ENCODE measurements around the gene MCU. TPM values are rescaled to one million over a fixed set of nuclear protein-coding genes. Genes with fewer than 3 reads are reported as not detected.
A peak's percentile ranks its signal among the peaks of the same experiment; 100 is the strongest.

The MCU gene
- total RNA-seq, 1 donor from 2014 or later: 31.8 TPM

DNA sequence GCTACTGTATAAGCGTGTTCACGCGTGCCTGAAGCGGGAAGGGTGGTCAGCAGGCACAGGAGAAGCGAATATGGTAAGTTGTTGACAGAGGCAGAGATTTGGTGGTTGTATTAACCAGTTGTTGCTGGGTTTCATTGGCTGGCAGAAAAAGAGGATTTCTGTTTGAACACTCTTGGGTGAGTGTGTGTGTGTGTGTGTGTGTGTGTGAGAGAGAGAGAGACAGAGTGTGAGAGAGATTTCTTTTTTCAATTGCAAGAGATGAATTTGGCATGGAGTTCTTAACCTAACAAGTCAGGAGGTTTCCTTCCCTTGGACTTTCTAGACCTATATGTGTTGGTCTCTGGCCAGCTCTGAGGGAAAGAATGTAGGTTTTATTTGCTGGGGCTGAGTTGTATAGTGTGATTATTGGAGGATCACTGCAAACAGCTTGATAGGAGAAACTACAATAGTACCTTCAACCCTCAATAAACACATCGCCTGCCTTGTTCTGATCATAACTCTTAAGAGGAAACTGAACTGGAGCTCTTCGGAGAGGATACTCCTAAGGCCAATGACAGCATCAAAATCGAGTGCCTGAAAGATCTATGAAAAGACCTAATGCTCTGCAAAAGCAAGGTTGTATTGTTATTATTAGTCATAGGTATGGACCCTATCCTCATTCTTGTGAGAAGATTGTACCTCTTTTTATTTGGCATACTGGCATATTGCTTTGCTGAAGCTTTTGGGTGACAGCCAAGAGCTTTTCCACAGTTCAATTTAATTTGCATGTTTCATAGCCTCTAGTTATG, 1.2 kb downstream of the MCU start:
- H4K20me1 ChIP-seq (ENCODE audit: insufficient read depth, low read length): peaks cover 42% of the 10 kb centered on the region
- peak overlapping the region; percentile 90 for H3K9ac ChIP-seq (ENCODE audit: low read length)
- TF ChIP-seq, protein P1, sequence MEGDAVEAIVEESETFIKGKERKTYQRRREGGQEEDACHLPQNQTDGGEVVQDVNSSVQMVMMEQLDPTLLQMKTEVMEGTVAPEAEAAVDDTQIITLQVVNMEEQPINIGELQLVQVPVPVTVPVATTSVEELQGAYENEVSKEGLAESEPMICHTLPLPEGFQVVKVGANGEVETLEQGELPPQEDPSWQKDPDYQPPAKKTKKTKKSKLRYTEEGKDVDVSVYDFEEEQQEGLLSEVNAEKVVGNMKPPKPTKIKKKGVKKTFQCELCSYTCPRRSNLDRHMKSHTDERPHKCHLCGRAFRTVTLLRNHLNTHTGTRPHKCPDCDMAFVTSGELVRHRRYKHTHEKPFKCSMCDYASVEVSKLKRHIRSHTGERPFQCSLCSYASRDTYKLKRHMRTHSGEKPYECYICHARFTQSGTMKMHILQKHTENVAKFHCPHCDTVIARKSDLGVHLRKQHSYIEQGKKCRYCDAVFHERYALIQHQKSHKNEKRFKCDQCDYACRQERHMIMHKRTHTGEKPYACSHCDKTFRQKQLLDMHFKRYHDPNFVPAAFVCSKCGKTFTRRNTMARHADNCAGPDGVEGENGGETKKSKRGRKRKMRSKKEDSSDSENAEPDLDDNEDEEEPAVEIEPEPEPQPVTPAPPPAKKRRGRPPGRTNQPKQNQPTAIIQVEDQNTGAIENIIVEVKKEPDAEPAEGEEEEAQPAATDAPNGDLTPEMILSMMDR (IDR thresholded peaks at IDR 0.05; ENCODE audit: insufficient read depth, low read depth, low read length): no peak
- TF ChIP-seq EZH2 (IDR thresholded peaks at IDR 0.05; ENCODE audit: insufficient read depth, low read length): no peak
- no peaks in the 10 kb centered on the region for H3K36me3 Mint-ChIP-seq (ENCODE audit: low read depth, unreplicated experiment)
- H3K27me3 ChIP-seq (ENCODE audit: insufficient read depth, low read length): no peaks in the 10 kb centered on the region
- DNase-seq (ENCODE audit: low read depth): peak; percentile 25
- H3K9me3 Mint-ChIP-seq (ENCODE audit: unreplicated experiment): no peaks in the 10 kb centered on the region
- FAIRE-seq: peak; percentile 56
- H2AFZ ChIP-seq (ENCODE audit: low read depth, low read length): peak overlapping the region; percentile 14
- H3K9me3 ChIP-seq (ENCODE audit: insufficient read depth, low read depth, low read length): no peaks in the 10 kb centered on the region
- H3K4me1 Mint-ChIP-seq (ENCODE audit: low read depth, unreplicated experiment): peaks cover 16% of the 10 kb centered on the region
- H3K27me3 Mint-ChIP-seq (ENCODE audit: low read depth, unreplicated experiment): no peaks in the 10 kb centered on the region
- H3K4me1 ChIP-seq (ENCODE audit: insufficient read depth, low read length): peaks cover 26% of the 10 kb centered on the region
- peak overlapping the region; percentile 84 for H3K4me3 ChIP-seq (ENCODE audit: insufficient read depth, low read depth, low read length)
- H3K79me2 ChIP-seq (ENCODE audit: insufficient read depth, low read length): peaks cover 55% of the 10 kb centered on the region
- H3K4me2 ChIP-seq (ENCODE audit: low read length): peak overlapping the region; percentile 99
- H3K4me3 Mint-ChIP-seq (ENCODE audit: unreplicated experiment): peak overlapping the region; percentile 94
- no peaks in the 10 kb centered on the region for H3K36me3 ChIP-seq (ENCODE audit: insufficient read depth, low read length)
- H3K27ac Mint-ChIP-seq (ENCODE audit: unreplicated experiment): peak overlapping the region; percentile 36
- H3K27ac ChIP-seq (ENCODE audit: low read depth, low read length): peak overlapping the region; percentile 54

DNA sequence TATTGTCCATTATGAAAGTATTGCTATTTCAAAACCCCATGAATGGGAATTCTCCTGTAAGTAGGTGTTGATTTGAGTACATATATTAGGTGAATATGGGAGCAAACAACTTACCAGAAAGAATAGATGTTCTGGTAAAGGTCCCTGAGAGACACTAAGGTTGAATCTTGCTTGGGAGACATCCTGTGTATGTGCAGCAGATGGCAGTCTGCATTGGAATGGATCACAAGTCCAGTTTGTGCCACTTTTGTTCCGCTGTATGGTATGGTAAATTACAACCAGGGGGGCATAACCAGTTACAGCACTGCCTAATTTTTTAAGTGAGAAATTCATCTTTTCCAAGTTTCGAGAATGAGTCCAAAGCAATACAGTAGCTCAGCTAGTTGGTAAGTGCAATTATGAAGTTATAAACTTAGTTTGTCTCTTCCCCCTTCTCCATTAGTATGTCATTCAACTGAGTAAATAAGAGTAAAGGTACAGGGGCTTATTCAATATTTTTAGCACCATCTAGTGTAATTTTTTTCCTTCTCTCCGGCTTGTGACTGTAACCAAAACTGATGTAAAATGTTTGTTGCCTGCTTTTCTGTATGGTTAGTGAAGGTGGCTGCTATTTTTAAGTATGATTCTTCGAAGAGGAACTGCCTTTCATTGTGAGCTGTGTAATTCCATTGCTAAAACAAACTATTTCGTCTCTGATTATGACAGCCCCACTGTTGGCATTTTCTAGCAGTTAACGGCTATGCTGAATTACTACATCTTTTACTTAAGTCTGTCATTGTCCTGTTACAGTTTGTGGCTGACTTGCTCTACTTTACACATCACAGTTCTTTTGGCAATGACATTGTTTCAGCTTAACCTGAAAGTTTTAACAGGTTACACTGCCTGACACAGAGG, 2.8 kb downstream of the MCU start:
- no peak for DNase-seq (ENCODE audit: low read depth)
- Histone ChIP-seq H3K4me3 (ENCODE audit: insufficient read depth, low read depth, low read length) (no peak overlapping the region), H3K9ac (ENCODE audit: low read length) (peak overlapping the region; percentile 36), H2AFZ (ENCODE audit: low read depth, low read length) (no peak overlapping the region), H3K79me2 (ENCODE audit: insufficient read depth, low read length) (peaks cover 70% of the 10 kb centered on the region), H3K4me1 (ENCODE audit: insufficient read depth, low read length) (peaks cover 23% of the 10 kb centered on the region), H3K36me3 (ENCODE audit: insufficient read depth, low read length) (no peaks in the 10 kb centered on the region), H3K9me3 (ENCODE audit: insufficient read depth, low read depth, low read length) (no peaks in the 10 kb centered on the region), H4K20me1 (ENCODE audit: insufficient read depth, low read length) (peaks cover 55% of the 10 kb centered on the region), H3K4me2 (ENCODE audit: low read length) (peak overlapping the region; percentile 58), H3K27ac (ENCODE audit: low read depth, low read length) (no peak overlapping the region), H3K27me3 (ENCODE audit: insufficient read depth, low read length) (no peaks in the 10 kb centered on the region)
- Mint-ChIP-seq H3K27ac (ENCODE audit: unreplicated experiment) (no peak overlapping the region), H3K9me3 (ENCODE audit: unreplicated experiment) (no peaks in the 10 kb centered on the region), H3K36me3 (ENCODE audit: low read depth, unreplicated experiment) (no peaks in the 10 kb centered on the region), H3K4me3 (ENCODE audit: unreplicated experiment) (peak overlapping the region; percentile 55), H3K27me3 (ENCODE audit: low read depth, unreplicated experiment) (no peaks in the 10 kb centered on the region), H3K4me1 (ENCODE audit: low read depth, unreplicated experiment) (peaks cover 16% of the 10 kb centered on the region)
- no peak for FAIRE-seq
- TF ChIP-seq, protein P1 (IDR thresholded peaks at IDR 0.05; ENCODE audit: insufficient read depth, low read depth, low read length): peak; percentile 39
- TF ChIP-seq EZH2 (IDR thresholded peaks at IDR 0.05; ENCODE audit: insufficient read depth, low read length): no peak
